H1 (cell line): ENCODE data around the gene SLC8B1. TPM values are rescaled to one million over a fixed set of nuclear protein-coding genes. Genes with fewer than 3 reads are reported as not detected.
A peak's percentile ranks its signal among the peaks of the same experiment; 100 is the strongest.

Source experiments
- BACH1 ChIP-seq: IDR thresholded peaks from 2 replicates; pipeline ENCODE4 v1.6.1; 2012; ENCODE audit warnings: low read length, improper control_type of control experiment
- CTCF ChIP-seq, 3 experiments: IDR thresholded peaks; 1 replicate in 2 of 3; 2 replicates in 1 of 3; pipeline versions ENCODE4 v1.5.1 to v1.6.1; 2011; ENCODE audit warnings: low read length in 3 of 3, mild to moderate bottlenecking in 3 of 3, inconsistent platforms in 2 of 3, low read depth in 1 of 3, moderate library complexity in 1 of 3; ENCODE audit not compliant: insufficient read depth in 1 of 3; ENCODE audit errors: control extremely low read depth in 1 of 3
- EP300 ChIP-seq, 2 experiments: IDR thresholded peaks; 1 replicate in 1 of 2; 2 replicates in 1 of 2; pipeline ENCODE4 v1.6.1; 2011 to 2012; ENCODE audit warnings: low read depth in 2 of 2, low read length in 2 of 2, mild to moderate bottlenecking in 2 of 2, borderline replicate concordance in 1 of 2, inconsistent platforms in 1 of 2, moderate library complexity in 1 of 2
- TAF7 ChIP-seq: optimal IDR thresholded peaks from 2 replicates; pipeline ENCODE3; 2011; ENCODE audit warnings: low read depth, mild to moderate bottlenecking, inconsistent platforms, low read length, moderate library complexity, borderline replicate concordance
- polyA plus RNA-seq, 7 experiments: library from polyadenylated mRNA; depleted of rRNA in 3 of 7; stranded (reverse) in 5 of 7; unstranded in 2 of 7; fragments of >200 nt in 5 of 7; fragments of 200-250 nt in 2 of 7; gene quantifications; 1 replicate in 5 of 7; 2 replicates in 1 of 7; 4 replicates in 1 of 7; pipeline versions ENCODE4 v1.2.1 to v1.2.3, GENCODE V29; 2011 to 2013; ENCODE audit warnings: missing spikeins in 2 of 7, mixed read lengths in 2 of 7
- total RNA-seq: library from RNA; stranded (reverse); fragmentation: NEBNext Ultra II Directional; extraction: Animal tissue kit (Norgen Biotek cat#: 25700); gene quantifications from 2 replicates; pipeline ENCODE4 v1.2.1, GENCODE V29; 2021

SLC8B1 gene
- total and polyA plus RNA-seq, 2 of the 8 experiments (the other 6 are each of a cell fraction or from before 2014, with no cell fraction given): 11.2 to 19.1 TPM

GRCh38 chr12:113273053-113273725 lies 61.7 kb downstream of the SLC8B1 start (continued):
- TF ChIP-seq EP300 (IDR thresholded peaks at IDR 0.05; ENCODE audit: borderline replicate concordance in 1 of 2, low read depth in 2 of 2, low read length in 2 of 2) (no peak), CTCF (IDR thresholded peaks at IDR 0.05; ENCODE audit: control extremely low read depth in 1 of 3, insufficient read depth in 1 of 3, low read depth in 1 of 3, low read length in 3 of 3) (peak in 2 of 3 experiments; percentile 20; a peak in 1 of 4 replicates), BACH1 (no peak), TAF7 (no peak)
- TF ChIP-seq, all 59 proteins: peak for 3
